ENCODE data around the gene PRDX2.
A peak's percentile ranks its signal among the peaks of the same experiment; 100 is the strongest.
"Not testable (repeated sequence)": the region's sequence is repeated elsewhere in the genome, so short reads cannot be mapped to it uniquely, and the experiment has no call there.

The PRDX2 gene

GRCh38 chr19:12801466-12802266 is at the start of gene PRDX2, which contains the start of gene THSD8:
Gene PRDX2, minus strand, starts transcription at chr19:12801800. Its CDS starts 539 bp downstream, at chr19:12801261.
Gene THSD8, plus strand, starts transcription at chr19:12802069. Its CDS starts 3 bp downstream, at chr19:12802072.
- H3K27me3 Mint-ChIP-seq: no peaks in the 10 kb centered on the region
- H3K4me3 Mint-ChIP-seq: peak within 1 kb of the TSS; percentile 89
- peak within 1 kb of the TSS; percentile 72 for H3K27ac Mint-ChIP-seq
- H3K9me3 Mint-ChIP-seq: no peaks in the 10 kb centered on the region
- peaks cover 34% of the 10 kb centered on the region for H3K4me1 Mint-ChIP-seq
- H3K36me3 Mint-ChIP-seq: no peaks in the 10 kb centered on the region

- Mint-ChIP-seq H3K4me3 (peak overlapping the region; percentile 70), H3K4me1 (peaks cover 3% of the 10 kb centered on the region), H3K27me3 (peaks cover 13% of the 10 kb centered on the region), H3K36me3 (no peaks in the 10 kb centered on the region), H3K9me3 (no peaks in the 10 kb centered on the region), H3K27ac (no peak overlapping the region)
Measured at GRCh38 chr19:12847159-12848139, 45.8 kb upstream of the PRDX2 start.

DNA sequence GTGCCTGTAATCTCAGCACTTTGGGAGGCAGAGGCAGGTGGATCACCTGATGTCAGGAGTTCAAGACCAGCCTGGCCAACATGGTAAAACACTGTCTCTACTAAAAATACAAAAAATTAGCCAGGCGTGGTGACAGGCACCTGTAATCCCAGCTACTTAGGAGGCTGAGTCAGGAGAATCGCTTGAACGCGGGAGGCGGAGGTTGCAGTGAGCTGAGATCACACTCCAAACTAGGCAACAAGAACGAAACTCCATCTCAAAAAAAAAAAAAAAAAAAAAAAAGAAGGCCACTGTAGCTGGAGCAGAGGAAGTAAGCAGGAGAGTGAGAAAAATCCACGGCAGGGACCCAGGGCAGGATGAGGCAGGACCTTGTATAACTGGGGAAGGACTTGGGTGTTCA is 45.0 kb upstream of the PRDX2 start:
- not testable (repeated sequence) for H3K27ac Mint-ChIP-seq, H3K9me3 Mint-ChIP-seq, H3K4me1 Mint-ChIP-seq, H3K4me3 Mint-ChIP-seq, H3K36me3 Mint-ChIP-seq
- H3K27me3 Mint-ChIP-seq: peaks cover 18% of the 10 kb centered on the region

DNA sequence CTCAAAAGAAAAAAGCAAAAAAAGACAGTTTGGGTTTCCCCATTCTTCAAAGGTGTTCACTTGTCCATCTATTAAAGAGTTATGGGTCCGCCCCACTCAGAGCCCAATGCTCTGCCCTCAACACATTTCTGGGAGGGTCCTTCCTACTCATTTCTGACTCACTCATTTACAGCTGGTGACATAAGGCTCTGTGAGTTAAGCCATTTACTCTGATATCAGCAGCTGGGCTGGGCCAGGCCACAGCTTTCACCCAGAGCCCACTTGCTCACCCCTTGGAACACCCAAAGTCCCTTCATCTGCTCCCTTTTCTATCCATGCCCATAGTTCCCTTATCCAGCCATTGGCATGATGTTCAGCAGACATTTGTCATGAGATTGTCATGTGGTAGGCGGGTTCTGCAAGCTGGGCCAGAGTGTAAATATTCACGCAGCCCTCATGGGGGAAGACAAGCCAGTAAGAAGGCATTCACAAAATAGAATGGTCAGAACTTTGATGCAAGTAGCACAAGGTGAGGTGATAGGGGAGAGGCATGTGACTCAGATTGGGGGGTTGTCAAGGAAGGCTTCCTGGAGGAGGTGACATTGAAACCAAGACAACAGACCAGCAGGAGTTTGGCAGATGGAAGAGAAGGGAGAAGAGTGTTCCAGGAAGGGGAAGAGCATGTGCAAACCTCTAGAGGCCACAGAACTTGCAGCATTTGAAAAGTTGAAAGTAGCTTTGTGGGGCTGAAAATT is 42.6 kb upstream of the PRDX2 start:
- peaks cover 21% of the 10 kb centered on the region for H3K4me1 Mint-ChIP-seq
- H3K36me3 Mint-ChIP-seq: no peaks in the 10 kb centered on the region
- H3K27ac Mint-ChIP-seq: no peak overlapping the region
- H3K27me3 Mint-ChIP-seq: peaks cover 40% of the 10 kb centered on the region
- H3K4me3 Mint-ChIP-seq: no peak overlapping the region
- no peaks in the 10 kb centered on the region for H3K9me3 Mint-ChIP-seq

DNA sequence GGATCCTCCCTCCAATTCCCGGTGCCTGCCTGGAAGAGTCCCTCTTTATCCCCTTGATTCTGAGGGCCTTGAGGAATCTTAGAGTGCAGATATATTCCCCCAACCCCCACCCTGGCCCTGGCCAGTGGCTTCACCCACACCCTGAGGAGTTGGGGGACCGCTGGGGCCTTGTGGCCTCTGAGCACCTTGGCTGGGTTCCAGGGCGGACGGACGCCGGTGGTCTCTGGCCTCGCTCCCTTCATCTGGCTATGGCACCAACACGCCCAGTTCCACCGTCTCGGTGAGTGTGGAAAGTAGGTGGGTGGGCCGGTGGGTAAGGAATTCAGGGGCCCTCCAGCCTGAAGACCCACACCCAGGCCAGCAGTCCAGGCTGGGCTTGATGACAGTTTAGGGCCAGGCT is 41.7 kb upstream of the PRDX2 start:
- Mint-ChIP-seq H3K27me3 (peaks cover 41% of the 10 kb centered on the region), H3K27ac (no peak overlapping the region), H3K4me3 (no peak overlapping the region), H3K4me1 (peaks cover 24% of the 10 kb centered on the region), H3K9me3 (no peaks in the 10 kb centered on the region), H3K36me3 (no peaks in the 10 kb centered on the region)

GRCh38 chr19:12842511-12842910 is 40.9 kb upstream of the PRDX2 start:
- Mint-ChIP-seq H3K27me3 (peaks cover 46% of the 10 kb centered on the region), H3K9me3 (no peaks in the 10 kb centered on the region), H3K4me3 (no peak overlapping the region), H3K4me1 (peaks cover 25% of the 10 kb centered on the region), H3K36me3 (no peaks in the 10 kb centered on the region), H3K27ac (no peak overlapping the region)

- H3K4me1 Mint-ChIP-seq: peaks cover 35% of the 10 kb centered on the region
- H3K4me3 Mint-ChIP-seq: peak overlapping the region; percentile 27
- peaks cover 53% of the 10 kb centered on the region for H3K27me3 Mint-ChIP-seq
Measured at GRCh38 chr19:12841094-12841493, 39.5 kb upstream of the PRDX2 start.

GRCh38 chr19:12840091-12841079 is 38.8 kb upstream of the PRDX2 start:
- Mint-ChIP-seq H3K9me3 (no peaks in the 10 kb centered on the region), H3K36me3 (no peaks in the 10 kb centered on the region), H3K4me3 (peak overlapping the region; percentile 27), H3K4me1 (peaks cover 35% of the 10 kb centered on the region), H3K27ac (no peak overlapping the region), H3K27me3 (peaks cover 56% of the 10 kb centered on the region)

More at GRCh38 chr19:12841094-12841493, 39.5 kb upstream of the PRDX2 start:
- H3K36me3 Mint-ChIP-seq: no peaks in the 10 kb centered on the region
- no peaks in the 10 kb centered on the region for H3K9me3 Mint-ChIP-seq
- no peak overlapping the region for H3K27ac Mint-ChIP-seq

DNA sequence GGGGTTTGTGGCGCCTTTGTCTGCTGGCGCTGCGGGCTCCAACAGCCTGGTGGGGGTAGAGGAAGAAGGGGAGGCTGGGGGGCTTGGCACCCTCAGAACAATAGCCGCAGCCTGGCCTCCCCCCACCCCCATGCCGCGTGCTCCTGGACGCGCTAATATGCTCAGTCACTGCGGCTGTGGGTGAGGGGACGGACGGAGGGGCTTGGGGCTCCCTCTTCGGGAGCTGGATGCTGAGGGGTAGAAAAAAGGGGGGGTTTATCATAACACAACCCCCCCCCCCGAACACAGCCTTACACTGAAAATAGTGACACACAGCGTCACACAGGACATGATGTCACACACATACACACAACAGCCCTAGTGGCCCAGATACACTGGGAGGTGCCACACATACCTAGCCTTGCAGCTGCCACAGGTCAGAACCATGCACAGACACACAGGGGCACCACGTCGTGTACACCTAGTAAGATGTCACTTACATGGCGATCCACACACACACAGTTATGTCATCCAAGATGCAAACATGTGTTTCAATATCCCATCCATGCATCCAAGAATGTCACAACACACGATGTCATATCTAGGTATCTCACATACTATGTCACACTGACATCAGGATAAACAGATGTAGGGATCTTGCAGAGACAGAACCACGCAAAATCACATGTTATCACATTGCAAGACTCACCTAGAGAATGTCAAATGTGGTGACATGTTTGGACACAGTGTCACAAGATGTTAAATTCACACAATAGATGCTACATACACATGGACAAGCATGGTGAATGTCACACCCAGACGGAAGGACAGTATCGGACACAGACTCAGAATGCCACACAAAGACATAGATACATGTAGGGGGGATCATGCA is 37.5 kb upstream of the PRDX2 start:
- Mint-ChIP-seq H3K4me3 (peak overlapping the region; percentile 77), H3K27ac (no peak overlapping the region), H3K9me3 (no peaks in the 10 kb centered on the region), H3K4me1 (peaks cover 41% of the 10 kb centered on the region), H3K36me3 (no peaks in the 10 kb centered on the region), H3K27me3 (peaks cover 61% of the 10 kb centered on the region)

GRCh38 chr19:12838182-12838885 is 36.7 kb upstream of the PRDX2 start, which contains the start of gene MAST1:
Gene MAST1, plus strand, starts transcription at chr19:12838515. Its CDS starts 58 bp downstream, at chr19:12838573.
- Mint-ChIP-seq H3K27ac (peak within 1 kb of the TSS; percentile 79), H3K4me3 (peak within 1 kb of the TSS; percentile 77), H3K4me1 (peaks cover 42% of the 10 kb centered on the region), H3K36me3 (no peaks in the 10 kb centered on the region), H3K9me3 (no peaks in the 10 kb centered on the region), H3K27me3 (peaks cover 62% of the 10 kb centered on the region)

DNA sequence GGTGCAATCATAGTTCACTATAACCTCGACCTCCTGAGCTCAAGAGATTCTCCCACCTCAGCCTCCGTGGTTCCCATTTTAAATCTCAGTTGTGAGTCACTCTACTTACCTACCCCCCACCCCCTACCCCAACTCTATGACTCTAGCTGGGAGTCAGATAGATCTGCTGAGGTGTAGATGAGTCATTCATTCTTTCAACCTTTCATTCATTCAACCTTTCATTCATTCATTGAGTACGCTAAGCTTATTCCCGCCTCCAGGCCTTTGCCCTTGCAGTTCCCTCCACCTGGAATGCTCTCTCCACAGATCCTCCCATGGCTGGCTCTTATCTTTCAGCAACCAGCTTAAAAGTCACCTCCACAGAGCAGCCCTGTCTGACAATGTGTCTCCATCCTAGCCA is 35.6 kb upstream of the PRDX2 start:
- peak overlapping the region; percentile 23 for H3K4me3 Mint-ChIP-seq
- no peaks in the 10 kb centered on the region for H3K36me3 Mint-ChIP-seq
- H3K27me3 Mint-ChIP-seq: peaks cover 64% of the 10 kb centered on the region
- no peaks in the 10 kb centered on the region for H3K9me3 Mint-ChIP-seq
- peak overlapping the region; percentile 79 for H3K27ac Mint-ChIP-seq
- H3K4me1 Mint-ChIP-seq: peaks cover 50% of the 10 kb centered on the region

GRCh38 chr19:12836529-12836863 is 34.9 kb upstream of the PRDX2 start:
- H3K9me3 Mint-ChIP-seq: no peaks in the 10 kb centered on the region
- H3K4me3 Mint-ChIP-seq: no peak overlapping the region
- no peak overlapping the region for H3K27ac Mint-ChIP-seq
- peaks cover 52% of the 10 kb centered on the region for H3K4me1 Mint-ChIP-seq
- peaks cover 66% of the 10 kb centered on the region for H3K27me3 Mint-ChIP-seq
- no peaks in the 10 kb centered on the region for H3K36me3 Mint-ChIP-seq
